PC-3 (cell line): Measurements from ENCODE around the gene TMED1.

Experiments
- CTCF ChIP-seq: fragments of 300-600 bp; sonication (generic); conservative IDR thresholded peaks from 2 replicates; pipeline ENCODE4 v1.5.1; 2017; ENCODE audit warnings: antibody characterized with exemption, low read depth, mild to moderate bottlenecking, low read length
- EZH2 ChIP-seq: fragments of 300-600 bp; sonication (generic); IDR thresholded peaks from one replicate; pipeline ENCODE4 v1.6.1; 2017; ENCODE audit warnings: antibody characterized with exemption, mild to moderate bottlenecking, low read length; ENCODE audit not compliant: unreplicated experiment

- peak; percentile 62 for TF ChIP-seq CTCF
- TF ChIP-seq EZH2: no peak
These were observed 15.8 kb downstream of the TMED1 start for GRCh38 chr19:10820173-10820572.
